A673 (cell line): ENCODE results near the gene SRSF6. TPM values are rescaled to one million over a fixed set of nuclear protein-coding genes. Genes with fewer than 3 reads are reported as not detected.
"Not testable (repeated sequence)": the region's sequence is repeated elsewhere in the genome, so short reads cannot be mapped to it uniquely, and the experiment has no call there.

Experiments
- BruUV-seq: library from RNA; stranded (reverse); fragments of 400-500 nt; replicated peaks from 2 replicates; lab custom pipeline; 2021; lab: Mats Ljungman, UMichigan
- CTCF ChIA-PET: fragments of 300-600 bp; sonication (Branson Sonifier 250); formaldehyde crosslinking; loops from one replicate; lab custom pipeline; 2022; ENCODE audit warnings: antibody characterized with exemption; lab: Charles Lee
- POLR2A ChIA-PET: fragments of 300-600 bp; sonication (Branson Sonifier 250); formaldehyde crosslinking; loops from one replicate; lab custom pipeline; 2022; ENCODE audit warnings: antibody characterized with exemption; ENCODE audit not compliant: low non-redundant PET; lab: Charles Lee
- DNase-seq: peaks from one replicate; pipeline ENCODE4 v3.0.0-alpha.2; 2015; ENCODE audit warnings: low spot score
- H3K27ac ChIP-seq: fragments of 200-600 bp; sonication (generic); 2 replicates; pipeline ENCODE4 v1.5.1; 2016; ENCODE audit warnings: mixed run types, low read depth, mild to moderate bottlenecking, mixed read lengths, antibody characterized with exemption, low read length; ENCODE audit not compliant: poor library complexity, severe bottlenecking
- H3K27me3 ChIP-seq: fragments of 200-600 bp; sonication (generic); replicated peaks from 2 replicates; pipeline ENCODE4 v1.6.1; 2017; ENCODE audit warnings: mixed run types, low read depth, mild to moderate bottlenecking, mixed read lengths, antibody characterized with exemption, low read length; ENCODE audit not compliant: insufficient read depth, poor library complexity
- H3K36me3 ChIP-seq: fragments of 200-600 bp; sonication (generic); 2 replicates; pipeline ENCODE4 v1.6.1; 2016; ENCODE audit warnings: mixed run types, mild to moderate bottlenecking, mixed read lengths, antibody characterized with exemption, low read length; ENCODE audit not compliant: insufficient read depth, poor library complexity, severe bottlenecking
- H3K4me1 ChIP-seq: fragments of 200-600 bp; sonication (generic); 2 replicates; pipeline ENCODE4 v1.6.1; 2017; ENCODE audit warnings: mixed run types, mild to moderate bottlenecking, mixed read lengths, antibody characterized with exemption, low read length; ENCODE audit not compliant: insufficient read depth, poor library complexity, severe bottlenecking
- H3K4me3 ChIP-seq: fragments of 200-600 bp; sonication (generic); 2 replicates; pipeline ENCODE4 v1.5.1; 2016; ENCODE audit warnings: low read depth, mixed run types, mild to moderate bottlenecking, mixed read lengths, low read length; ENCODE audit not compliant: poor library complexity, severe bottlenecking
- H3K9me3 ChIP-seq: fragments of 200-600 bp; sonication (generic); 2 replicates; pipeline ENCODE4 v1.6.1; 2016; ENCODE audit warnings: mixed run types, low read depth, mild to moderate bottlenecking, mixed read lengths, antibody characterized with exemption, low read length; ENCODE audit not compliant: poor library complexity, severe bottlenecking
- EZH2 ChIP-seq: fragments of 200-600 bp; sonication (generic); IDR thresholded peaks from 2 replicates; pipeline ENCODE4 v1.6.1; 2017; ENCODE audit warnings: borderline replicate concordance, low read depth, mild to moderate bottlenecking, mixed read lengths, antibody characterized with exemption, low read length; ENCODE audit not compliant: poor library complexity, severe bottlenecking
- intact Hi-C: fragments of 100-400 bp; cut with micrococcal nuclease; formaldehyde crosslinking; loops from one replicate; pipeline ENCODE4 v1.10.0; 2022; ENCODE audit not compliant: unreplicated experiment
- total RNA-seq: library from RNA; stranded (reverse); gene quantifications from 2 replicates; pipeline ENCODE4 v1.2.3, GENCODE V29; 2021
- TF ChIP-seq, protein P1 (sequence below): fragments of 300-800, 200-600 bp; sonication (generic); conservative IDR thresholded peaks from 2 replicates; pipeline ENCODE4 v1.5.1; 2017; ENCODE audit warnings: low read depth, mild to moderate bottlenecking, antibody characterized with exemption, low read length, moderate library complexity, mixed read lengths

SRSF6 gene
- total RNA-seq, 1 experiment from 2014 or later = 212 TPM

GRCh38 chr20:43452404-43453126 lies 5.1 kb upstream of the SRSF6 start:
- Histone ChIP-seq H3K9me3 (no peaks in the 10 kb centered on the region), H3K4me1 (no peaks in the 10 kb centered on the region), H3K27me3 (no peaks in the 10 kb centered on the region), H3K27ac (no peak overlapping the region), H3K36me3 (no peaks in the 10 kb centered on the region), H3K4me3 (no peak overlapping the region)
- CTCF ChIA-PET = no interaction called here
- POLR2A ChIA-PET = interaction anchor here (0.6 kb wide), 1 partner anchor 501 kb away, joined by 3 read pairs; no protein-coding TSS in a partner anchor
- no peak for DNase-seq
- TF ChIP-seq EZH2 = no peak
- TF ChIP-seq, protein P1, sequence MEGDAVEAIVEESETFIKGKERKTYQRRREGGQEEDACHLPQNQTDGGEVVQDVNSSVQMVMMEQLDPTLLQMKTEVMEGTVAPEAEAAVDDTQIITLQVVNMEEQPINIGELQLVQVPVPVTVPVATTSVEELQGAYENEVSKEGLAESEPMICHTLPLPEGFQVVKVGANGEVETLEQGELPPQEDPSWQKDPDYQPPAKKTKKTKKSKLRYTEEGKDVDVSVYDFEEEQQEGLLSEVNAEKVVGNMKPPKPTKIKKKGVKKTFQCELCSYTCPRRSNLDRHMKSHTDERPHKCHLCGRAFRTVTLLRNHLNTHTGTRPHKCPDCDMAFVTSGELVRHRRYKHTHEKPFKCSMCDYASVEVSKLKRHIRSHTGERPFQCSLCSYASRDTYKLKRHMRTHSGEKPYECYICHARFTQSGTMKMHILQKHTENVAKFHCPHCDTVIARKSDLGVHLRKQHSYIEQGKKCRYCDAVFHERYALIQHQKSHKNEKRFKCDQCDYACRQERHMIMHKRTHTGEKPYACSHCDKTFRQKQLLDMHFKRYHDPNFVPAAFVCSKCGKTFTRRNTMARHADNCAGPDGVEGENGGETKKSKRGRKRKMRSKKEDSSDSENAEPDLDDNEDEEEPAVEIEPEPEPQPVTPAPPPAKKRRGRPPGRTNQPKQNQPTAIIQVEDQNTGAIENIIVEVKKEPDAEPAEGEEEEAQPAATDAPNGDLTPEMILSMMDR = no peak
- no TSS peak for BruUV-seq
- intact Hi-C loops = loop anchor here (5.0 kb wide), 1 partner anchor 240 kb away; no protein-coding TSS in a partner anchor

DNA sequence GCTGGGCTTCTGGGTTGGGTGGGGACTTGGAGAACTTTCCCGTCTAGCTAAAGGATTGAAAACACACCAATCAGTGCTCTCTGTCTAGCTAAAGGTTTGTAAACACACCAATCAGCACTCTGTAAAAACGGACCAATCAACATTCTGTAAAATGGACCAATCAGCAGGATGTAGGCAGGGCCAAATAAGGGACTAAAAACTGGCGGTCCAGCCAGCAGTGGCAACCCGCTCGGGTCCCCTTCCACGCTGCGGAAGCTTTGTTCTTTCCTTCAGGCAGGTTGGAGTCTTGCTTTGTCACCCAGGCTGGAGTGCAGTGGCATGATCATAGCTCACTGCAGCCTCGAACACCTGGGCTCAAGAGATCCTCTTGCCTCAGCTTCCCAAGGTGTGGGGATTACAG lies 1.4 kb upstream of the SRSF6 start:
- POLR2A ChIA-PET, H3K27ac ChIP-seq: not testable (repeated sequence)

DNA sequence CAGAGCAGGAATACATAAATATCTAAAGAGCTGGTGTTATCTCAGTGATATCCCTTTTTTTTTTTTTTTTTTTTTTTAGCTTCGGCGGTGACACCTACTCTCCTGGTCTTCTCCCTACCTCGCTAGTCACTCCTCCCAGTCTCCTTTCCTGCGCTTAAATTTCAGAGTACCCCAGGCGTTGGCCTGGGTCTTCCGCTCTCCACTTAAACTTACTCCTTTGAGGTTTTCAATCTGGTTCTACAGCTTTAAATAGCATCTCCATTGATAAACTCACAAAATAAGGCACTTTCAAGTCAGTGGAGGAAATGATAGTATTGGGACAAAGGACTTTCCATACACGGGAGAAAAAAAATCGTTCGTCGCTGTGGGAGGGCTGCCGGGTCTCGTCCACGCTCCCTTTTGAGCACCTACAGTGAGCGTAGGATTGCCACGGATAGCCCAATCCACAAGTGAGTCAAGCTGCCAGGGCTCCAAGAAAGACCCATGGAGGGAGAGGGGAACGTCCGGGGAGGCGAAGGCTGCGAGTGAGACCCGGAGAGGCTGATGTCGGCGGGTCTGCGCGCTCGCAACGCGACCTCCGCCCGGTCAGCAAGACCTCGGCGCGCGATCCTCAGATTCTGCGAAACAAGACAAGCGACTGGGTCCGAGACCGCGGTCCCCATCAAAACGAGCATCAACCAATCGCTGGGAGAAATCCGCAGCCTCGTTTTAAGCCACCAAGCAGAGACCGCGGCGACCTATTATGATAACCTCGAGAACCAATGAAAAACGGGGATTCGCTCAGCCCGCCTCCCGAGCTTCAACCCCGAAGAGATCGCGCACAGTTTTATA lies 672 bp upstream of the SRSF6 start:
- TF ChIP-seq EZH2 = no peak
- TF ChIP-seq, protein P1 = no peak
- intact Hi-C loops = loop anchor here (2.0 kb wide), 1 partner anchor 210 kb away; the partner anchor contains the start of gene MYBL2
- no peaks in the 10 kb centered on the region for H3K27me3 ChIP-seq
- H3K4me3 ChIP-seq = peak overlapping the region; percentile 89
- H3K27ac ChIP-seq = peak overlapping the region; percentile 100
- TSS peak; percentile 88 for BruUV-seq
- peaks cover 34% of the 10 kb centered on the region for H3K36me3 ChIP-seq
- peak; percentile 94 for DNase-seq
- H3K9me3 ChIP-seq = no peaks in the 10 kb centered on the region
- ChIA-PET POLR2A (interaction anchor here (0.6 to 0.7 kb wide), 7 partner anchors 8 to 681 kb away, joined by 3 to 16 read pairs (median 3); no protein-coding TSS in a partner anchor), CTCF (interaction anchor here (0.6 to 1.5 kb wide), 2 partner anchors 8 to 11 kb away, joined by 4 to 7 read pairs; no protein-coding TSS in a partner anchor)
- H3K4me1 ChIP-seq = peaks cover 8% of the 10 kb centered on the region

More for the DNA sequence above, 1.4 kb upstream of the SRSF6 start:
- H3K4me3 ChIP-seq = peak overlapping the region; percentile 89
- peaks cover 26% of the 10 kb centered on the region for H3K36me3 ChIP-seq
- H3K9me3 ChIP-seq, BruUV-seq, CTCF ChIA-PET, H3K27me3 ChIP-seq, DNase-seq, H3K4me1 ChIP-seq: not testable (repeated sequence)
- intact Hi-C loops = loop anchor here (2.0 kb wide), 1 partner anchor 211 kb away; the partner anchor contains the start of gene MYBL2
